ENCODE measurements around the gene CFAP97.

- TF ChIP-seq EZH2 (IDR thresholded peaks at IDR 0.05; ENCODE audit: insufficient read depth, poor library complexity, severe bottlenecking) (no peak), EZH2phosphoT487 (IDR thresholded peaks at IDR 0.05; ENCODE audit: insufficient read depth, low read depth) (no peak)
Observed at GRCh38 chr4:185128272-185129119, 75.3 kb downstream of the CFAP97 start.

Data from GM23248 (cell line).